ENCODE results near the gene AK2.
"Not testable (repeated sequence)": the region's sequence is repeated elsewhere in the genome, so short reads cannot be mapped to it uniquely, and the experiment has no call there.

AK2 gene

GRCh38 chr1:32998997-32999396, 37.7 kb downstream of the AK2 start:
- DNase-seq (ENCODE audit: low spot score) = no peak

GRCh38 chr1:32998064-32998463, 38.6 kb downstream of the AK2 start:
- DNase-seq (ENCODE audit: low spot score) = no peak

GRCh38 chr1:32997381-32997891, 39.2 kb downstream of the AK2 start:
- DNase-seq (ENCODE audit: low spot score) = no peak

GRCh38 chr1:32993324-32993636, 43.4 kb downstream of the AK2 start:
- not testable (repeated sequence) for DNase-seq (ENCODE audit: low spot score)

GRCh38 chr1:32992489-32993323, 44.0 kb downstream of the AK2 start:
- peak; percentile 75 for DNase-seq (ENCODE audit: low spot score)

- DNase-seq (ENCODE audit: low spot score) = no peak
Measured at GRCh38 chr1:32991819-32992488, 44.7 kb downstream of the AK2 start.

GRCh38 chr1:32991386-32991785, 45.3 kb downstream of the AK2 start:
- no peak for DNase-seq (ENCODE audit: low spot score)

GRCh38 chr1:32990887-32991286, 45.8 kb downstream of the AK2 start:
- no peak for DNase-seq (ENCODE audit: low spot score)

GRCh38 chr1:32989160-32990050, 47.3 kb downstream of the AK2 start:
- DNase-seq (ENCODE audit: low spot score) = no peak

GRCh38 chr1:32988665-32989064, 48.0 kb downstream of the AK2 start:
- DNase-seq (ENCODE audit: low spot score) = no peak

GRCh38 chr1:32985226-32985625, 51.5 kb downstream of the AK2 start:
- DNase-seq (ENCODE audit: low spot score) = no peak

GRCh38 chr1:32984455-32985171, 52.1 kb downstream of the AK2 start:
- DNase-seq (ENCODE audit: low spot score) = no peak

- DNase-seq (ENCODE audit: low spot score) = no peak
Measured at GRCh38 chr1:32984090-32984454, 52.6 kb downstream of the AK2 start.

- DNase-seq (ENCODE audit: low spot score) = no peak
Measured at GRCh38 chr1:32983020-32983419, 53.7 kb downstream of the AK2 start.

- DNase-seq (ENCODE audit: low spot score) = no peak
Measured at GRCh38 chr1:32981003-32981901, 55.4 kb downstream of the AK2 start.

GRCh38 chr1:32980080-32980479, 56.6 kb downstream of the AK2 start:
- DNase-seq (ENCODE audit: low spot score) = no peak

GRCh38 chr1:32978854-32979253, 57.8 kb downstream of the AK2 start:
- no peak for DNase-seq (ENCODE audit: low spot score)

GRCh38 chr1:32977546-32978087, 59.1 kb downstream of the AK2 start:
- DNase-seq (ENCODE audit: low spot score) = no peak

- not testable (repeated sequence) for DNase-seq (ENCODE audit: low spot score)
Measured at GRCh38 chr1:32975055-32975454, 61.6 kb downstream of the AK2 start.

GRCh38 chr1:32973458-32973857, 63.2 kb downstream of the AK2 start:
- not testable (repeated sequence) for DNase-seq (ENCODE audit: low spot score)
